Thyroid gland (tissue), 4 donors: ENCODE data around the gene DHCR24. TPM values are rescaled to one million over a fixed set of nuclear protein-coding genes. Genes with fewer than 3 reads are reported as not detected.

Source experiments
- DNase-seq, 2 donors: peaks; one replicate each; pipeline ENCODE4 v3.0.0-alpha.2; 2019
- H3K27ac ChIP-seq, 3 donors: fragments of 200-600 bp; sonication (generic); 1 replicate in 2 of 3; 2 replicates in 1 of 3; pipeline ENCODE4 v1.5.1; 2016 to 2019; ENCODE audit warnings: mild to moderate bottlenecking in 1 of 3, moderate library complexity in 1 of 3
- H3K27me3 ChIP-seq: fragments of 200-600 bp; sonication (generic); one replicate; pipeline ENCODE4 v1.5.1; 2019
- H3K36me3 ChIP-seq, 2 donors: fragments of 200-600 bp; sonication (generic); one replicate each; pipeline ENCODE4 v1.5.1; 2016 to 2019
- H3K4me1 ChIP-seq, 2 donors: fragments of 200-600 bp; sonication (generic); one replicate each; pipeline ENCODE4 v1.5.1; 2017 to 2019
- H3K4me3 ChIP-seq, 3 donors: fragments of 200-600 bp; sonication (generic); replicated peaks in 1 of 3; 1 replicate in 2 of 3; 2 replicates in 1 of 3; pipeline ENCODE4 v1.5.1; 2016; ENCODE audit warnings: mild to moderate bottlenecking in 1 of 3
- H3K9me3 ChIP-seq: fragments of 200-600 bp; sonication (generic); one replicate; pipeline ENCODE4 v1.5.1; 2017
- CTCF ChIP-seq, 6 experiments: fragments of 200-600 bp in 3 of 6; fragments of 450-650 bp in 3 of 6; sonication (generic) in 3 of 6; IDR thresholded peaks; one replicate each; pipeline ENCODE4 v1.5.1; 2016 to 2019; ENCODE audit warnings: antibody characterized with exemption in 6 of 6, mild to moderate bottlenecking in 2 of 6, inconsistent platforms in 1 of 6, moderate library complexity in 1 of 6
- POLR2A ChIP-seq, 2 donors: fragments of 450-650 bp; IDR thresholded peaks; one replicate each; pipeline ENCODE4 v1.6.1; 2017; ENCODE audit warnings: antibody characterized with exemption in 2 of 2, mild to moderate bottlenecking in 2 of 2, moderate library complexity in 1 of 2
- WGBS, 2 donors: methylation state at CpG; one replicate each; pipeline ENCODE4 v1.1.5; 2017; 5-methylcytosine and 5-hydroxymethylcytosine counted together
- intact Hi-C: fragments of 100-400 bp; cut with DNase I; formaldehyde crosslinking; loops from one replicate; pipeline ENCODE4 v1.15.1; 2023
- total RNA-seq, 4 donors: library from RNA; depleted of rRNA; stranded (reverse); fragments of >200 nt; gene quantifications; one replicate each; pipeline ENCODE4 v1.2.3, GENCODE V29; 2016

Gene DHCR24
- total RNA-seq, 4 donors from 2014 or later, result 22.4 to 82.2 (median 40.4) TPM

GRCh38 chr1:54800041-54800898, 86.7 kb downstream of the DHCR24 start:
- WGBS, 2 donors, result 43 to 69% methylated on average over 11 to 13 of the region's 39 CpGs
- no peaks in the 10 kb centered on the region for H3K27me3 ChIP-seq
- TF ChIP-seq POLR2A (IDR thresholded peaks at IDR 0.05) (no peak), CTCF (IDR thresholded peaks at IDR 0.05) (no peak)
- H3K9me3 ChIP-seq, result no peaks in the 10 kb centered on the region
- H3K27ac ChIP-seq, result peak overlapping the region in 2 of 3 donors; percentile 25 to 62
- DNase-seq, result peak in 1 of 2 donors; percentile 38
- peak overlapping the region in 2 of 3 donors; percentile 16 to 48 for H3K4me3 ChIP-seq
- intact Hi-C loops, result no loop called here
- H3K4me1 ChIP-seq, result peaks cover 6 to 26% of the 10 kb centered on the region in 2 donors
- H3K36me3 ChIP-seq, result no peaks in the 10 kb centered on the region

Other genes starting within 250 kb of the DHCR24 start
- 10 to 100 TPM; 16.7 to 24.1 (median 20.8) TPM for gene MROH7, start 245.4 kb downstream of the DHCR24 start, total RNA-seq
- 10 to 100 TPM; 12.6 to 26.0 (median 21.8) TPM for gene TTC4, start 171.3 kb downstream of the DHCR24 start, total RNA-seq
- gene PARS2, start 122.7 kb downstream of the DHCR24 start, total RNA-seq, result 1 to 10 TPM; 4.8 to 7.4 (median 6.0) TPM
- 10 to 100 TPM in 3 of 4 donors, 1 to 10 TPM in 1; 8.0 to 14.0 (median 11.1) TPM for gene TTC22, start 85.9 kb downstream of the DHCR24 start, total RNA-seq
- gene TMEM61, start 93.4 kb upstream of the DHCR24 start, total RNA-seq, result under 1 TPM in 1 of 4 donors, not detected in 3; 0.45 TPM
- not detected for gene BSND, start 111.7 kb upstream of the DHCR24 start, total RNA-seq
- gene PCSK9, start 152.4 kb upstream of the DHCR24 start, total RNA-seq, result not detected